Endodermal cell (in vitro differentiated cells): ENCODE results near the gene PRR5. TPM values are rescaled to one million over a fixed set of nuclear protein-coding genes. Genes with fewer than 3 reads are reported as not detected.

Experiments
- DNase-seq: peaks from one replicate; pipeline ENCODE4 v3.0.0-alpha.2; 2017
- H3K27ac ChIP-seq: 2 replicates; pipeline ENCODE4 v1.5.1; 2013; ENCODE audit warnings: mild to moderate bottlenecking, low read depth, low read length, moderate library complexity
- H3K27me3 ChIP-seq: 2 replicates; pipeline ENCODE4 v1.6.1; 2013; ENCODE audit warnings: mild to moderate bottlenecking, low read length, moderate library complexity; ENCODE audit not compliant: insufficient read depth, control insufficient read depth, poor library complexity, severe bottlenecking
- H3K36me3 ChIP-seq: 2 replicates; pipeline ENCODE4 v1.7.0; 2013; ENCODE audit warnings: mild to moderate bottlenecking, low read length, moderate library complexity; ENCODE audit not compliant: control insufficient read depth, insufficient read depth
- H3K4me1 ChIP-seq: one replicate; pipeline ENCODE4 v1.7.0; 2013; ENCODE audit warnings: low read length; ENCODE audit not compliant: control insufficient read depth, insufficient read depth
- H3K4me3 ChIP-seq: 2 replicates; pipeline ENCODE4 v1.5.1; 2013; ENCODE audit warnings: mild to moderate bottlenecking, low read length, moderate library complexity
- H3K9ac ChIP-seq: 2 replicates; pipeline ENCODE4 v1.6.1; 2013; ENCODE audit warnings: mild to moderate bottlenecking, low read length, moderate library complexity; ENCODE audit not compliant: poor library complexity, severe bottlenecking; ENCODE audit errors: extremely low read depth
- H3K9me3 ChIP-seq: 2 replicates; pipeline ENCODE4 v1.6.1; 2013; ENCODE audit warnings: mild to moderate bottlenecking, low read length, moderate library complexity; ENCODE audit not compliant: control insufficient read depth
- H3K27ac Mint-ChIP-seq: 2 replicates; pipeline ENCODE4 v1.8.0; 2020; ENCODE audit warnings: mixed read lengths
- H3K27me3 Mint-ChIP-seq: 2 replicates; pipeline ENCODE4 v1.8.0; 2021; ENCODE audit warnings: mild to moderate bottlenecking, mixed read lengths; ENCODE audit not compliant: insufficient read depth
- H3K36me3 Mint-ChIP-seq: 2 replicates; pipeline ENCODE4 v1.8.0; 2020; ENCODE audit warnings: low read depth, mixed read lengths
- H3K4me1 Mint-ChIP-seq: 2 replicates; pipeline ENCODE4 v1.8.0; 2020; ENCODE audit warnings: mixed read lengths
- H3K4me3 Mint-ChIP-seq: 2 replicates; pipeline ENCODE4 v1.8.0; 2020; ENCODE audit warnings: mild to moderate bottlenecking, moderate library complexity, mixed read lengths
- H3K9me3 Mint-ChIP-seq: 2 replicates; pipeline ENCODE4 v1.8.0; 2020; ENCODE audit warnings: mild to moderate bottlenecking, mixed read lengths
- CTCF ChIP-seq: fragments of 200-600 bp; sonication (generic); conservative IDR thresholded peaks from 2 replicates; pipeline ENCODE4 v1.5.0; 2021; ENCODE audit warnings: antibody characterized with exemption, mild to moderate bottlenecking
- WGBS, 2 experiments: methylation state at CpG; one replicate each; pipeline versions ENCODE4 v1.1.5 to v1.1.7; 2013; ENCODE audit warnings: missing lambda C conversion rate in 2 of 2, mixed read lengths in 1 of 2; ENCODE audit not compliant: insufficient coverage in 1 of 2, insufficient read length in 1 of 2; 5-methylcytosine and 5-hydroxymethylcytosine counted together
- total RNA-seq, 2 donors: library from RNA; stranded (reverse); fragmentation: NEBNext Ultra II Directional in 1 of 2; extraction: Animal tissue kit (Norgen Biotek cat#: 25700) in 1 of 2; gene quantifications; 2 replicates in 1 of 2; 3 replicates in 1 of 2; pipeline ENCODE4 v1.2.1, GENCODE V29; 2021

PRR5 gene
- total RNA-seq, 2 donors from 2014 or later, result 32.0 to 37.2 TPM

GRCh38 chr22:44740307-44740706, 38.3 kb downstream of the PRR5 start:
- no peaks in the 10 kb centered on the region for H3K36me3 ChIP-seq
- no peak overlapping the region for H3K9ac ChIP-seq
- peaks cover 24% of the 10 kb centered on the region for H3K27me3 Mint-ChIP-seq
- TF ChIP-seq CTCF, result no peak
- H3K9me3 Mint-ChIP-seq, result no peaks in the 10 kb centered on the region
- no peak overlapping the region for H3K4me3 ChIP-seq
- no peak for DNase-seq
- WGBS, 2 experiments, result 85 to 93% methylated on average over 2 to 17 of the region's 17 CpGs
- no peak overlapping the region for H3K4me3 Mint-ChIP-seq
- H3K36me3 Mint-ChIP-seq, result no peaks in the 10 kb centered on the region
- no peaks in the 10 kb centered on the region for H3K27me3 ChIP-seq
- H3K9me3 ChIP-seq, result no peaks in the 10 kb centered on the region
- peaks cover 11% of the 10 kb centered on the region for H3K4me1 Mint-ChIP-seq
- H3K4me1 ChIP-seq, result peaks cover 5% of the 10 kb centered on the region
- H3K27ac Mint-ChIP-seq, result no peak overlapping the region
- no peak overlapping the region for H3K27ac ChIP-seq

- peaks cover 24% of the 10 kb centered on the region for H3K27me3 Mint-ChIP-seq
- H3K4me1 ChIP-seq, result peaks cover 16% of the 10 kb centered on the region
- H3K36me3 Mint-ChIP-seq, result no peaks in the 10 kb centered on the region
- 89 to 96% methylated on average over 4 to 8 of the region's 9 CpGs for WGBS, 2 experiments
- no peak overlapping the region for H3K4me3 Mint-ChIP-seq
- no peak overlapping the region for H3K4me3 ChIP-seq
- H3K27ac Mint-ChIP-seq, result no peak overlapping the region
- TF ChIP-seq CTCF, result no peak
- H3K9ac ChIP-seq, result no peak overlapping the region
- H3K9me3 Mint-ChIP-seq, result no peaks in the 10 kb centered on the region
- no peaks in the 10 kb centered on the region for H3K27me3 ChIP-seq
- H3K27ac ChIP-seq, result no peak overlapping the region
- H3K9me3 ChIP-seq, result no peaks in the 10 kb centered on the region
- H3K36me3 ChIP-seq, result no peaks in the 10 kb centered on the region
- peaks cover 22% of the 10 kb centered on the region for H3K4me1 Mint-ChIP-seq
- no peak for DNase-seq
Measured at GRCh38 chr22:44741929-44742328, 39.9 kb downstream of the PRR5 start.

- Mint-ChIP-seq H3K27ac (no peak overlapping the region), H3K36me3 (no peaks in the 10 kb centered on the region), H3K4me3 (no peak overlapping the region), H3K27me3 (peaks cover 24% of the 10 kb centered on the region), H3K9me3 (no peaks in the 10 kb centered on the region), H3K4me1 (peaks cover 21% of the 10 kb centered on the region)
- Histone ChIP-seq H3K4me3 (no peak overlapping the region), H3K27ac (no peak overlapping the region), H3K9ac (no peak overlapping the region), H3K36me3 (no peaks in the 10 kb centered on the region), H3K27me3 (no peaks in the 10 kb centered on the region), H3K4me1 (peaks cover 14% of the 10 kb centered on the region), H3K9me3 (no peaks in the 10 kb centered on the region)
- WGBS, 2 experiments, result 96 to 98% methylated on average over 6 to 10 of the region's 11 CpGs
- TF ChIP-seq CTCF, result no peak
- DNase-seq, result no peak
Measured at GRCh38 chr22:44743247-44743646, 41.2 kb downstream of the PRR5 start.
